KBM-7 (cell line): ENCODE measurements around the gene CDKAL1.
"Not testable (repeated sequence)": the region's sequence is repeated elsewhere in the genome, so short reads cannot be mapped to it uniquely, and the experiment has no call there.

ENCODE experiments used
- DNase-seq: peaks from one replicate; pipeline ENCODE4 v3.0.0-alpha.2; 2015
- in situ Hi-C: fragments of 300-500 bp; cut with MboI; formaldehyde crosslinking; loops from 2 replicates; pipeline ENCODE4 v1.14.3; 2020; ENCODE audit warnings: low sequenced_read_pairs, low pct_unique_long_range_greater_than_20kb, mixed read lengths

CDKAL1 gene

DNA sequence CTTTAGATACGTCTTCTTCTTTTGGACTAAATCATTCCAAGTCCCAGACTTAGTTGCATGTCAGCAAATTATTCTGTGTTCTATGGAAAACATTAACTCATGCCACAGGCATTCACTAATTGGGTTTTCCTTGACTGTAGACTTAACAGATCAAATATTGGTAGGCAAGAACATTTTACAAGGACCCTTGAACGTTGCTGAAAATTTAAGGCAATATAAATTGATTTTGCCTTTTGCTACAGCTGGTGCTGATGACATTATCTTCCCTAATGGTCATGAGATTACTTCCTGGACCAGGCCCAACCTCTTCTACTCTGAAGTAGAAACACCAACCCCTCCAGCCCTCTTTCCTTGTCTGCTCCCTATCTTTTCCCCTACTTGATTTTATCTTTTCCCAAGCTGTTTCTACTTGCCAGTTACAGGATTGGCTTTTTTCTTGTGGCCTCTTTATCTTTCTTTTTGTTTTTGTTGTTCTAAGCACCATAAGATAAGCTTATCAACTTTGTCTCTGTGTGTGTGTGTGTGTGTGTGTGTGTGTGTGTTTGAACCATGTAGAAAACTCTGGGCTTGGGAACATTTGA, 545.3 kb downstream of the CDKAL1 start:
- in situ Hi-C loops: no loop called here
- DNase-seq: no peak

DNA sequence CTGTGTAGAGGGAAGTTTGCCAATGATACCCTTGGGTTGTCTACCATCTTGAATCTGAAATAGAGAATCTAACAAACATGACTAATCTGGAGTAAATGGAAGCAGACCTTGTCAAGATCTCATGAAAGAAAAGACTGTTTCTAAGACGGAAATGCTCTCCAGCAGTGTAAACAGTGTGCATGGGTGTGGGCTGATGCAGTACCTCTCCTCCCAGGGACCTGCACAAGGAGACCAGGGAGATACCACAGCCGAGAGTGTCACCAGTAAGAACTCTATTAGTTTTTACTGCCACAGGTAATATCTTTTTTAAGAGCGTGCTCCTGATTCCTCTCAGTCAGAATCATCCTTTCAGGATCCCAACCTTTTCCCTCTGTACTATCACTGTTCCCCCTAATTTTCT, 546.0 kb downstream of the CDKAL1 start:
- no peak for DNase-seq
- in situ Hi-C loops: no loop called here

DNA sequence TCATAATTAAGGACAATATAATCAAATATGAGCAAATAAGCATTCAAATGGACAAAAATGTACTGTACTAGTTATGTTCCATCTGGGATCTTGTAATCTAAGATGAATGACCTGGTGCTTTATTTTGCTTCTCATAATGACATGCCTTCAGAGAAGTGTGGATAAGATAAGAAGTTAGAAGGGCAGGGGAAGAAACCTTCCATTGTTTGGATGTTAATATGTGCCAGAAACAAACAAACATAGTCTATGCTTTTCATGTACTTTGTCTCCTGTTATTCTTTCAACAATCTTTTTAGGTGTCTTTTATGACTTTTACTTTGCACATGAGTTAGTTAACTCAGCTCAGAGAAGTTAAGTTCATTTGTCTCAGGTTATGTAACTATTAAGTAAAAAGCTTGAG, 547.8 kb downstream of the CDKAL1 start:
- in situ Hi-C loops: no loop called here
- no peak for DNase-seq

DNA sequence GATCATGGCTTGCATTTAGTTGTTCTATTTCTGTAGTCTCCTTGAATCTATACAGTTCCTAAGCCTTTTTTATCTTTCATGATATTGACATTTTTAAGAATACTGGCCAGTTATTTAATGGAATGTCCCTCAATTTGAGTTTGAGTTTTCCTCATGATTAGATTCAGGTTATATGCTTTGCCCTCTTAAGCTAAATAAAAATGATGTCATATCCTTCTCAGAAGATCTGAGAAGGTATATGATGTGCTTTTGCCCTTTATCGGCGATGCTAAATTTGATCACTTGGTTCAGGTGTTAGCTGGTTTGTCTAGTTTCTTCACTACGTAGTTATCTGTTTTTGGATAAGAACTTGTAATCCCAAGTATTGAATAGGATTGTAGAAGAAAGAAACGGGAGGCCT, 549.5 kb downstream of the CDKAL1 start:
- DNase-seq: no peak
- in situ Hi-C loops: no loop called here

DNA sequence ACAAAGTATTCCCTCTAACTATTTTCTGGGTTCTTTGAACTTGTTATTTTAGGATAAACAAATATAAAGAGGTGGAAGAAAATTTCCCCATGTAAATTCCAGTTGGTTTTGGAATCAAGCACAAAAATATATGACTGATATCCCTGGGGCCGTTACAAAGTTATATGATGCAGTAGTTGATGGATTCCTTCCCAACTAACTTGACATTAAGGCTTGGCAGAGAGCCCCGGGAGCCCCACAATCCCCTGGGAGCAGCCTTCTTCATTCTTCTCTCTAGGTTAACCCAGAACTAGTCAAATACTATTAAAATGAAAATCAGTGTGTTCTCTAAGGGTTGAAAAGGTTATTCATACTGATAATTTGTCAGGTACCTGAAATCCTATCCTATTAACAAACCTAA, 550.4 kb downstream of the CDKAL1 start:
- no peak for DNase-seq
- in situ Hi-C loops: no loop called here

DNA sequence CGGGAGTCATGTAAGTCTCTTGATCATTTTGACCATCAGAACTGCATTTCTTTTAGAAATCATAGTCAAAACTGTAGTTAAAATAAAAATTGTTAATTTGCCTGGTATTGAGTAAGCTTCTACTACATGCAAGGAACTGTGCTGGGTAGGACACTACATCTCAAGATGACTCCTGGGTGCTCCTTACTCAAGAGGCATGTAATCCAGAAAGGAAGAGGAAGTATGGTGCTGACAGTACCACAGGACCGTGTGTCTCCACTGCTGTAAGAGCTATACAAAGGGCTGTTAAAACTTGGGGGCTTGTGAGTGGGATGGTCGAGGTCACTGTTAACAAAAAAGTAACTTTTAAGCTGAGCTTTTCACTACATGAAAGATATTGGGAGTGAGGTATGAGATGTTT, 551.0 kb downstream of the CDKAL1 start:
- no peak for DNase-seq
- in situ Hi-C loops: no loop called here

DNA sequence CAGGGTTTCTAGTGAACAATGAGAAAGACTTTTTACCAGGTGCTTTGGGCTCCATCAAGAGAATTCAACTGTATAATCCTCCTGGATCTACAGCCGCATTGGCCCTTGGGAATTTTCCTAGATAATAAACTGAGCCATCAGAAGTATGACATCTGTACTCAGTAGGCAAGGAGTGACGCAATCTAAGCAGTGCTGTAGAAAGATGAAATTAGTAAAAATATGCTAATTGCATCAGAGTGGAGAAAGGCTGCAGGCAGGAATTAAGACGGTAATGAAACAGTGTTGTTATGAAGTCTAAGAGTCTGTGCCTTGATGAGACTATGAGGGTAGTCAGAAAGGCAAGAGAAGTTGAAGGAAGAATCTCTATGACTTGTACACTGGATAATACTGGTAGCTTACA, 551.4 kb downstream of the CDKAL1 start:
- in situ Hi-C loops: no loop called here

DNA sequence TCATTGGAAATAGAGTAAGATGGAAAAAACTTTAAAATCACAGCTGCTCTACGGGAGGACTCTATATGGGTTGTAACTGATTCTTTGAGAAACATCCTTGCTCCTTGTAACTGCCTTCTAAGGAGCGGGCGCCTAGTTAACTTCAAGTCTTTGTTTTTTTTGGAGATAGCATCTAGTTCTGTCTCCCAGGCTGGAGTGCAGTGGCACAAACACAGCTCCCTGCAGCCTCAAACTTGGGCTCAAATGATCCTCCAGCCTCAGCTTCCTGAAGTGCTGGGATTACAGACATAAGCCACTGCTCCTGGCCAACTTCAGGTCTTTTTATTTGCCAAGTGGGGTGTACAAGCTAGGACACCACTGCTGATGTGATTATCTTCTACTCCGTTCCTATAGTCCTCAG, 552.9 kb downstream of the CDKAL1 start:
- DNase-seq: no peak
- in situ Hi-C loops: no loop called here

More for the DNA sequence above, 551.4 kb downstream of the CDKAL1 start:
- no peak for DNase-seq

DNA sequence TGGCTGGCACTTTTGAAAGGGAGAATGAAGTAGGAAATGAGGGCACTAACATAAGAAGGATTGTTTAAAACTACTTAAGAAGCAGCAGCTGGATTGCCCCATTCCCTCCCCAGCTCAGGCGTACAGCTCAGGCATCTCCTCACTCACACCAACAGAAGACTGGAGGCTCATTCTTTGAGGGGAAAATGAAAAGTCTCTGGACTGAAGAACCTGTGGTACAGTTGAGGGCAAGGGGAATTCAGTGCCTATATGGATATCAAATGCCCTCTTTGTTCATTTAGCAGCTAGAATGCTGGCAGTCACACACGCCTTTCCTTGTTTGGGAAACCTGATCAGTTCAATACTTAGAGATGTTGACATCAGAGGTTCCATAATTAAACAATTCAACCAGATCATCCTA, 557.2 kb downstream of the CDKAL1 start:
- no peak for DNase-seq
- in situ Hi-C loops: no loop called here

DNA sequence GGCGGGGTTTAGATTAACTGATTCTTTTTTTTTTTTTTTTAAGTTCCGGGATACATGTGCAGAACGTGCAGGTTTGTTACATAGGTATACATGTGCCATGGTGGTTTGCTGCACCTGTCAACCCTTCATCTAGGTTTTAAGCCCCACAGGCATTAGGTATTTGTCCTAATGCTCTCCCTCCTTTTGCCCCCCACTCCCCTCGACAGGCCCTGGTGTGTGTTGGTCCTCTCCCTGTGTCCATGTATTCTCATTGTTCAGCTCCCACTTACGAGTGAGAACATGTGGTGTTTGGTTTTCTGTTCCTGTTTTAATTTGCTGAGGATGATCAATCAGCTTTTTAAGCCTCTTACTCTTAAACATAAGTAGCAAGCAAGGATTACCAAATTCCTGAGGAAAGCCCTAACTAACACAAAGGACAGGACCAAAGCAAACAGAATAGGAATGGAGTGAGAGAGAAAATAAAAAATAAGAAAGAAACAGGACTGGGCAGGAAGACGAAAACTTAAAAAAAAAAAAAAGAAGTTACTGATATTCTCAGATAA, 558.0 kb downstream of the CDKAL1 start:
- DNase-seq, in situ Hi-C loops: not testable (repeated sequence)

DNA sequence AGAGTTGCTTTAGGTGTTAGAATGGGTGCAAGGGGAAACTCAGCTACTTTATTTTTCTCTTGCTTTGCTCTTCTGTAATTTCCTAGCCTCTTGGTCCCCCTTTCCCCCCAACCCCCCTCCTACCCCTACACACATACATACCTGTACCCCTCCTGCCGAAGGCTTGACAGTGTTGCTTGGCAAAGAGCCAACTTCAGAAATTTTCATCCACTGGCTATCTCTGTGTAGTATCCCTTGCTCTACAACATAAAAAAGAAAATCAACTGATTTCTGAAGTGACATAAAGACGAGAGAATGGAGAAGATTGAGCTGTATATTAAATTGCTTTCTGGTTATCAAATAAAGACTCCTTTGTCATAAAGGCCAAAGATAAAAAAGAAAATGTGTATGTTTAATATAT, 561.2 kb downstream of the CDKAL1 start:
- no peak for DNase-seq
- in situ Hi-C loops: no loop called here

DNA sequence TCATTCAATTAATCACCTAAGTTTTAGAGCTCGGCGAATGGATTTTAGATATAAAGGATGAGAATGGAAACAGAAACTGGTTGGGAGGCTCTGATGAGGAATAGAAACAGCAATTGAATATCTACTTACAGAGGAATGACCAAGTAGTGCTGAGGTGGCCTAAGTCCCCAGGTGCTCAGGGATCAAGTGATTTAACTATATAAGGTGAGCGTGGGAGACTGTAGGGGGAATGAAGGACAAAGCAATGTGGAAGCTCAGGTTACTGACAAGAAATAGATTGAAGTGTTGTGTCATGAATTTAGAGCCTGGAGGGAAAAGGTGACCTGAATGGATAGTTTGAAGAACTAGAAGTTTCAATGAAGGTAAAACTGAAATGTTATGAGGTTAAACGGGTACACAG, 563.9 kb downstream of the CDKAL1 start:
- in situ Hi-C loops: no loop called here
- no peak for DNase-seq

DNA sequence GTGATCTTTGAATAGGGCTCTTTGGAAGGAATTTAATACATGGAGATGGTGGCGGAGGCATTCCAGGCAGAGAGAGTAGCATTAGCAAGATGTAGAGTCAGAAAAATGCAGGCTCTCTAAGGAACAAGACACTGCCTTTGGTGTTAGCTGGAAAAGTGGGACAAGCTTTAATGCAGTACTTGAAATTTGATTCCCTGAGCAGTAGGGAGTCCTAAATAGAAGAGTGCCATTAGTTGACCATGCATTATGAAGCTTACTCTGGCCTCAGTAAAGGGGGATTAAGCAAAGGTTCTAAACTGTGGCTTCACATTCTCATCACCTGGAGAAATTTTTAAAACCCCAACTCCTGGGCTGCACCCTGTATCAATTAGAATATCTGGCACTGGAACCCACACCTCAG, 564.5 kb downstream of the CDKAL1 start:
- DNase-seq: no peak
- in situ Hi-C loops: no loop called here

DNA sequence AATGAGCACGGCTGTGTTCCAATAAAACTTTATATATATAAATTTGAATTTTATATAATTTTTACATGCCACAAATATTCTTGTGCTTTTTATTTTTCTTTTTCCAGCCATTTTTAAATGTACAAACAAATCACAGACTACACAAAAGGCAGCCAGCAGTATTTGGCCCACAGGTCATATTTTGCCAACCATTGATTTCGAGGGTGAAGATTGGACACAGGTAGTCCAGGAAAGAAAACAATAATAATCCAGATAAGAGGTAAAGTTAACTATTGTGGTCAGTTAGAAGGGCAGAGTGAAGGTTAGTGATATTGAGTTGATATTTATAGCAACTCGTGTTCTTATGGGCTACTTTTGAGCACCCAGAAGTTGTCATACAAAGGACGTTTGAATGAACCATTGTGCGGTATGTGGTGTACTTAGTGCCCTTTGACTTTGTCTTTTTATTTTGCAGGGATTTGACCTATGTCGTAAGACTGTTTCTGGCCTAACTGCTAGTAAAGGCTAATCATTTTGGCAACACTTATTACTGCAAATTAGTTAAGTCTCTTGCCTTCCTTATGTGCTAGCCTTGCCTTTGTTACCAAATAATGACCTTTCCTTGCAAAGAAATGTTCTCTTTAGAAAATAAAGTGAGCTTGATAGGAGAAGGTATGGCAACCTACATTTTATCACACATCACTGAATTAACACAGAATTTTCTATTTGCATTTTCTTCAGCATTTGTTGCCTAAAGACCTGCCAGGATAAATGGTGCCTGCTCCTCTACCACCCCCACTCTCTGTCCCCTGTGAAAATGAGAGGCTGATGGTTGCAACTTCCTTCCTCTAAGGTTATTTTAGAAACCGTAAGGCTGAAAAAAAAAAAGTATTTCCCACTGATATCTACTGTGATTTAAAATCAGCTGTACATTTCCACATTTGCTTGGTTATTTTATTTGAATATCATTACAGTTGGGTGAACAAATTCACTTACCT, 565.4 kb downstream of the CDKAL1 start:
- DNase-seq: peak; percentile 37
- in situ Hi-C loops: no loop called here

DNA sequence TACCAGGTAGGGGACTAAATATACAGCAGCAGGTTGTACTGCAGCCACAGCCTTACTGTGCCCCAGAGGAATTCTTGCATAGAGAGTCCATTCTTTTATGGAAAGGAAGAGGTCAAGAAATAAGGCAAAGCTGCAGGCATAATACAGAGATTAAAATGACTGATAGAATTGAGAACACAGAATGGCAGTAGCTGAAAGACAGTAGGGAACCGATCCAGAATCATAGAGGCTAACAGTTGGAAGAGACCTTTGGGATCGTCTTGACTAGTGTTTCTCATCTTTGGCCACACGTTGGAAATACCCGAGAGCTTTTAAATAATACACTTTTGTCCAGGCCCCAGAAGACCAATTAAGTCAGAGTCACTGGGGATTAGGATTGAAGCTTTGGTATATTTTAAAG, 566.7 kb downstream of the CDKAL1 start:
- no peak for DNase-seq
- in situ Hi-C loops: no loop called here

DNA sequence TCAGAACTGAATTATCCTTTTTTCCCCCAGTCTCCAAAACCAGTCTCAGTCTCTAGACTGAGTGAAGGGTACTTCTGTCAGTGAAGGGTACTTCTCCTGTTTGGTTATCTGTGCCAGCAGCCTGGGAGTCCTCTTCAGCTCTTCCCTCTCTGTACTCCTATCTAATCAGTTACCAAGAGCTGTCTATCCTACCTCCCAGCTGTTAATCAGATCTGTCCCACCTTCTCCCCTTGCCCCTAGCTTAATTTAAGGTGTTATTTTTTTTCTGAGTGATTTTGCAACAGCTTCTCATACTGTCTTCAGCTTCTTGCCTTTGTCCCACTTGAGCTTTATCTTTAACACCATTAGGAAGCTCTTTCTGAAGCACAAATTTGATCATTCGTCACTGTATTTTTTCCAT, 567.4 kb downstream of the CDKAL1 start:
- no peak for DNase-seq
- in situ Hi-C loops: no loop called here

DNA sequence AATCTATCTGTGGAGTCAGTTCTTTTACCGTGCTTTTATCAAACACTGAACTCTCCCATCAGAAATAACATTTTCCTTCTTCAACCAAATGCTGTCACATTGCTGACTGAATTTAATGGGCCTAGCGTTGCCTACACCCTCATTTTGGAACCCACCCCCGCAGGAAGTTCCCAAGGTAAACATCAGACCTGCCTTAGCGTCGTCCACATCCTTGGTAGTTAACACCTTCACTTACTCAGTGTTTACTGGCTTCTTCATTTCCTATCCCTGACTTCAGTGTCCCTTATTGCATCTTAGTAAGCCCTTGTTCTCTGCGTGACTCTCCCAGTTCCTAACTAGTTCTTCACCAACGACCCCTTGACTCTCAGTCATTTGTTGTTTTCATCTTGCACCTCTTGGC, 567.9 kb downstream of the CDKAL1 start:
- DNase-seq: no peak
- in situ Hi-C loops: no loop called here

DNA sequence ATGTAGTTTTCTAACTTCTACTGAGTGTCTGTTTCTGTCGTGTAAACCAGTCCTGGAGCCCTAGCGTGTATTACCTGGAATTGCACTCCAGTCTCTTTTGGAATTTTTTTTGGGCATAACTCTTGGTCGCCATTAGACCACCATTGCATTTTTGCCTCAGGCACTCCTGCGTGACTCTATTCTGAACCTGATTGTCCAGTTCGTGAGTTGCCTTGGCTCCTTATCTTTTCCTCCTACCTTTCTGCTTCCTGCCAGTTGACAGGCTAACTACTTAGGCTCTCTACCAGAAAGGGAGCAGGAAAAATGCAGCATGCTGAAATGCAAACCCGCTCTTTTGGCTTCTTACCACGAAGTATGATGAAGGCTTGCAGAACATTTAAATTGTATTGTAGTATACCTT, 568.4 kb downstream of the CDKAL1 start:
- in situ Hi-C loops: no loop called here
- no peak for DNase-seq

DNA sequence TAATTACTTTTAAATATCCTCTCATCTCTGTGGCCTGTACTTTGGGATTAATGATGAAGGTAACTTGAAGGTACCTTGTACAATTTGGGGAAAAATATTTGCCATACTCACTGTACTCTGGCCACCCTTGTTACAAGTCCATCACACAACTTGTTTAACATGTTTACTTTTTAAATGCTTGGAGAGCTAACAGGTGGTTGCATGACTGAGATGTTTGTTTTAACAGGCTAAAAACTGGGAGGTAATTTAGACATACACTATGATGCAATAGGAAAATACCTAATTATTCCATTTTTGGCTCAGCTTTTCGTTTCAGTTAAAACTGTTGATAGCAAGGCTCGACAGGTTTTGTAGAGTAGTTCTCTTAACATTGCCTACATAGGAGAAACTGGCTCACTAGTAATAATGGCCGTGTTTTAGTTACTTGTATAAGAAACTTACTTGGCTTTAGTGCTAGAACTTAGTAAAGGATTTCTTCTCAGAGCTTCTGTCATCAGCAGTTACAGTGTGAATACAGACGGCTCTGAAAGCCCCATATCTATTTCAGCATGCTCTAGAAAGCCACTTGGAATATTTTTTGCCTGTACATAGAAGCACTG, 569.5 kb downstream of the CDKAL1 start:
- DNase-seq: no peak
- in situ Hi-C loops: no loop called here

DNA sequence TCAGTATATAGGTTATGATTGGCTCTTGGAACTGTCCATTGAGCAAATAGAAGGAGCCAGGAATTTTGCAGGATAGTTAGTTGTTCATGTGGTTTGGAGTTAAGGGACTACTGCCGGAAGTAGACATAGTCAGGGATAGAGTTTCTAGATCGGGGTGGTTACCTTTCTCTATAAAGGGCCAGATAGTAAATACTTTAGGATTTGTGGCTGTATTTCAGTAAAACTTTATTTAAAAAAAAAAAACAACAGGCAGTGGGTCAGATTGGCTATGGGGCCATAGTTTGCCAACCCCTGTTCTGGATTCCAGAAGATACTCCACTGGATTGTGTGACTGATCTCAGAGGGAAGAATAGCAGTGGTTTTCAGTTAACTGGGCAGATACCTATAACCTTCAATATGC, 570.0 kb downstream of the CDKAL1 start:
- in situ Hi-C loops: no loop called here
- no peak for DNase-seq
